Measurements from ENCODE around the gene GRID2IP.
"Not testable (repeated sequence)": the region's sequence is repeated elsewhere in the genome, so short reads cannot be mapped to it uniquely, and the experiment has no call there.

Gene GRID2IP

DNA sequence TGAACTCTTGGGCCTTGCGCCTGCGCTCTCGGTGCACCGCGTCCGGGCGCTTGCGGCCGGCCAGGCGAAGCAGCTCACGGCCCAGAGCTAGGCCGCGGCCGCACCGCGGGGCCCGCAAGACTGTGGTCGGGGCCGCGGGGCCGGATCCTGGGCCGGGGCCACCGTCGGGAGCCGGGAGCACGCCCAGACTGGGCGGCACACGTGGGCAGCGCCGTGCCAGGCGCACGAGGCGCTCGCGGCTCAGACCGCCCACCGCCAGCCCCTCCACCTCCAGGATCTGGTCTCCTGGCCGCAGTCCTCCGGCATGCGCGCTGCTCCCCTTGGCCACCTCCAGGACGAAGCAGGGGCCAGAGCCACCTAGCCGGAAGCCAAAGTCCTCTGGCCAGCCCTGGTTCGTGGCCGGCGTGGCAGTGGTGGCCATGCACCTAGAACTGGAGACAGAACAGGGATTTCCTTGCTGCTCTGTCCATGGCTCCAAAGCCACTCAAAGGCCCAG lies at the start of gene GRID2IP:
Gene GRID2IP, minus strand, starts transcription at position 446 of the 496 bp plus-strand sequence. Its CDS starts 25 bp downstream, at position 421.
- Histone ChIP-seq H3K4me3 (no peak within 1 kb of the TSS), H3K27ac (no peak within 1 kb of the TSS)

DNA sequence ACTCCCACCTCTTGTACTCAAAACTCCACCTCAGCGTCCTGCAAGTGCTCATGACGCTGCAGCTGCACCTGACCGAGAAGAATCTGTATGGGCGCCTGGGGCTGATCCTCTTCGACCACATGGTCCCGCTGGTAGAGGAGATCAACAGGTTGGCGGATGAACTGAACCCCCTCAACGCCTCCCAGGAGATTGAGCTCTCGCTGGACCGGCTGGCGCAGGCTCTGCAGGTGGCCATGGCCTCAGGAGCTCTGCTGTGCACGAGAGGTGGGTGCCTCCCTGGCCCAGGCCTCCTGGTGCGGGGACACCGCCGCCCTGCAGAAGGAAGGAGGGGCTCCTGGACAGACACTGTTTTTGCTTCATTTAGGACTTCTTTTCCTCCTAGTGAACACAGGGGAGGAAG lies 48.8 kb upstream of the GRID2IP start:
- Histone ChIP-seq H3K4me3 (no peak overlapping the region), H3K27ac (no peak overlapping the region)

DNA sequence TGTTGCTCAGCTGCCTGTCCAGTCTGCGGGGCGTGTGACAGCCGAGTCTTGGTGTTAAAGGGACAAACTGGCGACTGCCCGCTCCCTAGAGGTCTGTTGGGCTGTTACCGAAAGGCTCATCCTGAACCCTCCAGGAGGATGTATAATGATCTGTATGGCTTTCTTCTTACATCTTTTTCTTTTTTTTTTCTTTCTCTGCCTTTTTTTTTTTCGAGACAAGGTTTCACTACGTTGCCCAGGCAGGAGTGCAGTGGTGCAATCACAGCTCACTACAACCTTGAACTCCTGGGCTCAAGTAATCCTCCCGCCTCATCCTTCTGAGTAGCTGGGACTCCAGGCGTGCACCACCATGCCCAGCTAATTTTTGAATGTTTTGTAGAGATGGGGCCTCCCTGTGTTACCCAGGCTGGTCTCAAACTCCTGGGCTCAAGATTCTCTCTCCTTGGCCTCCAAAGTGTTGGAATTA lies 39.4 kb upstream of the GRID2IP start:
- H3K27ac ChIP-seq, result peak overlapping the region; percentile 72 to 97 (median 88)
- H3K4me3 ChIP-seq, result peak overlapping the region; percentile 55 to 93 (median 86)

GRCh38 chr7:6589829-6590644 lies 38.8 kb upstream of the GRID2IP start, which contains the start of gene INTS15:
INTS15 (plus strand) TSS chr7:6590021; CDS start chr7:6590284, 263 bp downstream.
- Histone ChIP-seq H3K4me3 (peak within 1 kb of the TSS; percentile 55 to 93 (median 86)), H3K27ac (peak within 1 kb of the TSS; percentile 72 to 97 (median 88))

DNA sequence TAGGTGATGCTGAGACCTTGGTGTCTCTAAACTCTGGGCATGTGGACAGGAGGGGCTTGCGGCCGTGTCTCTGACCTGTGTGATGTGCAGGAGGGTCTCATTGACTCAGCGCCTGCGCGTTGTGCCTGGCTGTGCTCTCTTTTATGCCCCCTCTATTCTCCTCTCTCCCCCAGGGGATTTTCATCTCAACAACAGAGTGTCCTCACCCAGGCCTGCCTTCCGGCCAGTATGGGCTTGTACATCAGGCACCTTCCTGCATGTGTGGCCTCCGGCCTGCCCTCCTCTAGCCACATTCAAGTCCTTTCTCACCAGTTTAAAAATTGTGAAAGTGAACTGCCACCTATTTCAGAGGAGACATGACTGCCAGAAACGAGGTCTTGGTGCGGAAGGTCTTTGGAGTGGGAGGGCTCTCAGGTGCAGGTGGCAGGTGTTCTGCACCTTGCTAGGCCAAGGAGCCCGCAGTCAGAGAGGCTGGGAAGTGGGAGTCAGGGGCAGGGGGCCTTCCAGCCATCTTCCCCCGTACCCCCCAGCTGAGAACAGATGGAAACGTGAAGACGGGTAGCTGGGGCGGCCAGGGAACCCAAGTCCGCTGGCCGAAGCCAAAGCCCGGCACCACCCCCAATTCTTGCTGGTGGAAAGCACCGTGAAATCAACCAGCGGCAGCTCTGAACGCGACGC lies 38.0 kb upstream of the GRID2IP start:
- H3K4me3 ChIP-seq, result peak overlapping the region in 6 of 7 experiments; percentile 67 to 93 (median 88)
- H3K27ac ChIP-seq, result peak overlapping the region in 5 of 21 experiments; percentile 87 to 97 (median 88)

GRCh38 chr7:6588566-6588965 lies 37.3 kb upstream of the GRID2IP start:
- Histone ChIP-seq H3K4me3 (no peak overlapping the region), H3K27ac (no peak overlapping the region)

GRCh38 chr7:6585746-6586432 lies 34.6 kb upstream of the GRID2IP start:
- H3K4me3 ChIP-seq, H3K27ac ChIP-seq: not testable (repeated sequence)

- no peak overlapping the region for H3K27ac ChIP-seq
- H3K4me3 ChIP-seq, result no peak overlapping the region
Observed at GRCh38 chr7:6579446-6579845, 28.2 kb upstream of the GRID2IP start.

GRCh38 chr7:6578114-6579084 lies 27.1 kb upstream of the GRID2IP start:
- H3K27ac ChIP-seq, result peak overlapping the region in 12 of 21 experiments; percentile 73 to 97 (median 90)
- H3K4me3 ChIP-seq, result peak overlapping the region in 4 of 7 experiments; percentile 61 to 72 (median 64)

- Histone ChIP-seq H3K27ac (peak within 1 kb of the TSS; percentile 60 to 97 (median 90)), H3K4me3 (peak within 1 kb of the TSS; percentile 50 to 72 (median 61))
Observed at GRCh38 chr7:6577369-6578113, 26.3 kb upstream of the GRID2IP start, which contains the start of gene ZDHHC4. ZDHHC4 (plus strand) TSS chr7:6577454; CDS start chr7:6580562, 3,108 bp downstream.

- H3K27ac ChIP-seq, result peak overlapping the region in 20 of 21 experiments; percentile 66 to 97 (median 90)
- peak overlapping the region; percentile 50 to 72 (median 61) for H3K4me3 ChIP-seq
Observed at GRCh38 chr7:6576867-6577368, 25.7 kb upstream of the GRID2IP start.

DNA sequence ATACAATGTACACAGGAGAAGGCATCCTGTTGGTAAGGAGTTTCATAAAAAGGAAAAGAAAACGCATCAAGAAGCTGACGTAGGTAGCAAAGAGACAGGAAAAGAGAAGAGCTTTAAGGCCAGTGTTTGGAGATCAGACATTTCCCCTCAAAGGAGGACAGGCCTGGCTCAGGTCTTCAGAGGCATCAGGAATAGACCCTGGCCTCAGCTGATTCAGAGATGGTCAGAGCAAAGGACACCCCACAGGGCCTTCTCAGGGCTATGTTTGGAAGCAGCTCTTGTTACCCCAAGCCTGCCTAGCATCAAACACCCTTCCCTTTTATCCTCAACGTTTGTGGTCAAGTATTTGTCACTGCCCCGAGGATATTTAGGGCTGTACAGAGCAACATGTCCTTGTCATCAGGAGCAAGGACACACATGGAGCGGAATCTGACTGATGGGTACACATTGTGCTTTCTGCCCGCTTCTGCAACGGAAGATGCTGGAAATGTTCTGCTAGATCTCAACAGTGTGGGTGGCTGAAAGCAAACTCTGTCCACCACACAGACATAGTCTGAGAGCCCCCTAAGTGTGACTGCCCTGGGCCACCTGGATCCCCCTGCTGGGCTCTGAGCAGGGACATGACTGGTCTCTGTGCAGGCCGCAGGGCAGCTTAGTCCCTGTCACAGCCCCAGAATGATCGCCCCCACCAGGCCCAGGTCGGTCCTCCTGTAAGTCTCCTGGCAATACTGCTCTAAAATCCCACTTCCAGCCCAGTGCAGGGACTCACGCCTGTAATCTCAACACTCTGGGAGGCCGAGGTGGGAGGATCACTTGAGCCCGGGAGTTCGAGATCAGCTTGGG lies 25.0 kb upstream of the GRID2IP start:
- Histone ChIP-seq H3K4me3 (peak overlapping the region in 5 of 7 experiments; percentile 50 to 64 (median 61)), H3K27ac (no peak overlapping the region)

DNA sequence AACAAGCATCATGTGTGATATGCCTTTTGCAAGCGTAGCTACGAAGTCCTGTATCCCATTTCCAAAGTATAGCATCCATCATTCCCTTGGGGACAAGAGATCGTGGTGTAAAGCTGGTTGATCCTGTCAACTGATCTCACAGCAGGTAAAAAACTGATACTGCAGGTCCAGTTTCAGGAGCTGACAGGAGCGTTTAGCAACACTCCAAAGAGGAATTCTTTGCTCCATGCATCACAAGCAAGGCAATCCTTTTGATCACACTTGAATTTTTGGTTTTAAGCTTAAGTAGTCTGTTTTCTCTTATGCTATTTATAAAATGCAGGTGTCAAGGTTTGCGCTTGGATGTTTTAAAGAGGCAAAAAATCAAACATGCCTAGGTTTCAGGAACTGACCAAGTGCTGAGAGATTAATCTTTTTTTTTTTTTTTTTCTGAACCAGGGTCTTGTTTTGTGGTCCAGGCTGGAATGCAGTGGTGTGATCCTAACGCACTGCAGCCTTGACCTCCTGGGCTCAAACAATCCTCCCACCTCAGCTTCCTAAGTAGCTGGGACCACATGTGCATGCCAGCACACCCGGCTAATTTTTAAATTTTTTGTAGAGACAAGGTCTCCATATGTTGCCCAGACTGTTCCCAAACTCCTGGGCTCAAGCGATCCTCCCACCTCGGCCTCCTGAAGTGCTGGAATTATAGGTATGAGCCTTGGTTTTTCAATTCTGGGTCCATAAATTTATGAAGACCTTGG lies 24.2 kb upstream of the GRID2IP start:
- Histone ChIP-seq H3K4me3 (no peak overlapping the region), H3K27ac (no peak overlapping the region)

DNA sequence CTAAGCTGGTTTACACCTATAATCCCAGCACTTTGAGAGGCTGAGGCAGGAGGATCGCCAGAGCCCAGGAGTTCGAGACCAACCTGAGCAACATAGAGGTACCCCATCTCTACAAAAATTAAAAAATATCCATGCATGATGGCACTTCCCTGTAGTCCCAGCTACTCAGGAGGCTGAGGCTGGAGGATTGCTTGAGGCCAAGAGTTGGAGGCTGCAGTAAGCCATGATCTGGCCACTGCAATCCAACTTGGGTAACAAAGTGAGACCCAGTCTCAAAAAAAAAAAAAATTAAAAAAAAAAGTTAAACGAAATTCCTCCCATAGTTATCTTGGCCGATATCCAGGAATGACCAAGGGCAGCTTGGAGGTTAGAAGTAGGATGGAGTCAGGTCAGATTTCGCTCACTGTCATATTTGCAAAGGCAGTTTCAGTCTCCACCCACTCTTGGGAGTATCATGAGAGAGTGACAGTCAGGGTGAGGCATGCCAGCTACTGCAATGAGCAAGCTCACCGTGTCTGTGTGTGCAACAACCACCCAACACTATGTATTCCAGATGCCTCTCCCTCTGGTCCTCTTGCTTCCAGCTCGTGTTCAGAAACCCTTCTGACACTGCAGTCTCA lies 20.0 kb upstream of the GRID2IP start:
- no peak overlapping the region for H3K4me3 ChIP-seq
- no peak overlapping the region for H3K27ac ChIP-seq

DNA sequence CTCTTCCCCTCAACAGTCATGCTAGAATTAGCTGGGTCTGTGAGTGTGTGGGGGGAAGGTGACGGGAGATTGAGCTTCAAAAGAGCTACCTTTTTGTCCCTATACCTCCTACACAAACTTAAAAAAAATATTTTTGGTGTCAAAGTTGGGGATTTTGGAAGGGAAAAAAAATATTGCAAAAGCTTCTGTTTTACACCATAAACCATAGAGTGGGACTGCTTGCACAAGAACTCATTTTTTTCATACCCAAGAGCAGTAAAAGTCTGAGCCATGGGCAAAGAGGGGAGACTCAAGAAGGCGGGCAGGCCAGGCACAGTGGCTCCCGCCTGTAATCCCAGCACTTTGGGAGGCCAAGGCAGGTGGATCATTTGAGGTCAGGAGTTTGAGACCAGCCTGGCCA lies 16.6 kb upstream of the GRID2IP start:
- no peak overlapping the region for H3K4me3 ChIP-seq
- no peak overlapping the region for H3K27ac ChIP-seq

DNA sequence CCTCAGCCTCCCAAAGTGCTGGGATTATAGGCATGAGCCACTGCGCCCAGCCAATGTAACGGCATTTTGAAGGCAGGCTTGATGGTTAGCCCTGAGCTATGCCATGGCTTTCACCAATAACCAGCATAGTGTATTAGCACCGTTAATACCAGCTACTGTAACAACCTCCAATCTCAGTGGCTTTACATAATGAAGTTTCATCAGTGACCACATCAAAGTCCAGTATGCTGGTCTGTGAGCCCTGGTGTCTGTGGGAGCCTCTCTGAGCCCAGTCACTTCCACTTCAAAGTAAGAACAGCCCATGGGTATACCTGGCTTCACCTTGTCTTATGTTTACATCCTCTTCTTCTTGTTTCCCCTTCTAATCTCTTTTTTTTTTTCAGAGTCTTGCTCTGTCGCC lies 14.4 kb upstream of the GRID2IP start:
- Histone ChIP-seq H3K4me3 (no peak overlapping the region), H3K27ac (no peak overlapping the region)
